Measurements from ENCODE around the gene CACTIN.

Gene CACTIN

DNA sequence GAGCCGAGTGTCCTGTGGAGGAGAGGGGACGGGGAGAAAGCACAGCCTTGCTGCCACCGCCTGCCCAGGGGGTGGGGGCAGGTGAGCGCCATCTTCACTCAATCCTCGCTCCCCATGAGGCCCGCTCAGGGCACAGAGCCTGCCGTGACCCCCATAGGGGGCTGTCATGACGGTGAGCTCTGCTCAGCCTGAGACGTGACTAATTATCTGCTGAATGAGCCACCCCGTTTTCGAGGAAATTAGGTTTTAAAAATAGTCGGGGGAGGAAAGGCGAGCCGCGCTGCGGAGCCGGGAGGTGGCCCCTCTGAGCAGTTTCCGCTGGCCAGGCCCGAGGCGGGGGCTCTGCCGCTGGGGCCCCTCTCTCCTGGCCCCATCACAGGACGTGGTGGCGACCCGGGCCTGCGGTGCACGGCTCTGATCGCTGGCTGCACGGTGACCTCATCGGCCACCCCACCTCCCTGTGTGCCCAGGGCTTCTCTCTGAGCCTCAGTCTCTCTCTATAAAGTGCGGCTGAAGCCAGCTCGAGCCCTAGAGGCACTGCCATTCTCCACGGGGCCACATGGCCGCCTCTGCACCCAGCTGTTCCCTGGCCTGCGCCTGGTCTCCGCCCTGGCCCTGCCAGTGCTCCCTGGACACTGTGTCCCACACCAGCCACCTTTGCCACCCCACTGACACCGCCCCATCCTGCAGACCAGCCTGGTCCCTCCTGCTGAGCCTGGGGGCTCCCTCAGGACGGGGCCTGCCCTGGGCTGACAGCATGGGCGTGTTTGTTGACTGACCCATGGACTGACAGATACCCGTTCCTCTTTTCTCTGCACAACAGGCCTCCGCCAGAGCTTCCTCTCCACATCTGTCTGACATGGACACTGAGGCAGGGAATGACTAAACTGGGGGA, 45.3 kb upstream of the CACTIN start:
- CTCF ChIA-PET = interaction anchor here (0.6 to 11.2 kb wide), 8 partner anchors 10 to 127 kb away, joined by 3 to 148 read pairs (median 4); partner anchors contain the start of genes PIP5K1C and TJP3
- POLR2A ChIA-PET = no interaction called here
- TF ChIP-seq, protein P1, sequence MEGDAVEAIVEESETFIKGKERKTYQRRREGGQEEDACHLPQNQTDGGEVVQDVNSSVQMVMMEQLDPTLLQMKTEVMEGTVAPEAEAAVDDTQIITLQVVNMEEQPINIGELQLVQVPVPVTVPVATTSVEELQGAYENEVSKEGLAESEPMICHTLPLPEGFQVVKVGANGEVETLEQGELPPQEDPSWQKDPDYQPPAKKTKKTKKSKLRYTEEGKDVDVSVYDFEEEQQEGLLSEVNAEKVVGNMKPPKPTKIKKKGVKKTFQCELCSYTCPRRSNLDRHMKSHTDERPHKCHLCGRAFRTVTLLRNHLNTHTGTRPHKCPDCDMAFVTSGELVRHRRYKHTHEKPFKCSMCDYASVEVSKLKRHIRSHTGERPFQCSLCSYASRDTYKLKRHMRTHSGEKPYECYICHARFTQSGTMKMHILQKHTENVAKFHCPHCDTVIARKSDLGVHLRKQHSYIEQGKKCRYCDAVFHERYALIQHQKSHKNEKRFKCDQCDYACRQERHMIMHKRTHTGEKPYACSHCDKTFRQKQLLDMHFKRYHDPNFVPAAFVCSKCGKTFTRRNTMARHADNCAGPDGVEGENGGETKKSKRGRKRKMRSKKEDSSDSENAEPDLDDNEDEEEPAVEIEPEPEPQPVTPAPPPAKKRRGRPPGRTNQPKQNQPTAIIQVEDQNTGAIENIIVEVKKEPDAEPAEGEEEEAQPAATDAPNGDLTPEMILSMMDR (IDR thresholded peaks at IDR 0.05; ENCODE audit: control extremely low read depth, extremely low read depth, low read depth, missing control alignments) = no peak
- peak; percentile 60 for DNase-seq (ENCODE audit: extremely low spot score)

DNA sequence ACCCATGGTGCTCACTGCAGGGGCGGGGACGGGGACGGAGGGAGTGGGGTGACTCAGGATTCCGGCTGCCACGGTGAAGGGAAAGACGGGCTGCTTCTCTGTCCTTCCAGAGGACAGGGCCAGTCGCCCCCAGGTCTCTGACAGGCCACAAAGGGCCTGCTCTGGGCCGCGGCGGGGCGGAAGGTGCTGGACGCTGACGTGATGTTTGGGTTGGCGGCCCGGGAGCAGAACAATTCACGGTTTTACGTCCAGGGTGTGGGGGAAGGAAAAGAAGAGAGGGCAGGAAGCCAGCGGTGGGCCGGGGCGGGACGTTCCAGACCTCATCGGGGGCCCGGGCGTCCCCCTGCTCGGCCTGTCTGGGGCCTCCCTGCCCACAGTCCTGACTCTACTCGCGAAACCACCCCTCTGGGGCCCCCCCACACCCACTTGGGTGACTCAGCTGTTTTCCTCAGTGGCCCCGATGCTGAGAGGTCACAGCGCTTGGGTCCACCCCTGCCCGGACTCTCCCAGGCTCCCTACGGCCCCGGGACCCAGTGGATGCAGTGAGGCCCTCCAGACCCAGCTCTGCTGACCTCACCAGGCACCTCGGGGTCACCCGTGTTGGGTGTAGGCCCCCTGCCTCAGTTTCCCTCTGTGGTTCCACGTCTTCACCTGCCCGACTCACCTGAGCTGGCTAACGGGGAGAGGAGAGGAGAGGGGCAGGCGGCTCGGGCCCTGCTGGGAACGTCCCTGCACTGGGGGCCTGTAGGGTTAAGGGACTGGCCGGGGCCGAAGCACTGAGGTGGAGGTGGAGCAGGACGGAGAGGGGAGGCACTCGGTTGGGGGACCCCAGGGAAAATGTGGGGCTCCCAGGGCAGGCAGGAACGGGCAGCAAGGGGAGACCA, 44.4 kb upstream of the CACTIN start:
- TF ChIP-seq, protein P1 (IDR thresholded peaks at IDR 0.05; ENCODE audit: control extremely low read depth, extremely low read depth, low read depth, missing control alignments) = no peak
- POLR2A ChIA-PET = no interaction called here
- CTCF ChIA-PET = interaction anchor here (1.1 to 11.2 kb wide), 4 partner anchors 9 to 32 kb away, joined by 3 to 148 read pairs (median 7); partner anchors contain the start of genes PIP5K1C and TJP3
- DNase-seq (ENCODE audit: extremely low spot score) = peak; percentile 89

DNA sequence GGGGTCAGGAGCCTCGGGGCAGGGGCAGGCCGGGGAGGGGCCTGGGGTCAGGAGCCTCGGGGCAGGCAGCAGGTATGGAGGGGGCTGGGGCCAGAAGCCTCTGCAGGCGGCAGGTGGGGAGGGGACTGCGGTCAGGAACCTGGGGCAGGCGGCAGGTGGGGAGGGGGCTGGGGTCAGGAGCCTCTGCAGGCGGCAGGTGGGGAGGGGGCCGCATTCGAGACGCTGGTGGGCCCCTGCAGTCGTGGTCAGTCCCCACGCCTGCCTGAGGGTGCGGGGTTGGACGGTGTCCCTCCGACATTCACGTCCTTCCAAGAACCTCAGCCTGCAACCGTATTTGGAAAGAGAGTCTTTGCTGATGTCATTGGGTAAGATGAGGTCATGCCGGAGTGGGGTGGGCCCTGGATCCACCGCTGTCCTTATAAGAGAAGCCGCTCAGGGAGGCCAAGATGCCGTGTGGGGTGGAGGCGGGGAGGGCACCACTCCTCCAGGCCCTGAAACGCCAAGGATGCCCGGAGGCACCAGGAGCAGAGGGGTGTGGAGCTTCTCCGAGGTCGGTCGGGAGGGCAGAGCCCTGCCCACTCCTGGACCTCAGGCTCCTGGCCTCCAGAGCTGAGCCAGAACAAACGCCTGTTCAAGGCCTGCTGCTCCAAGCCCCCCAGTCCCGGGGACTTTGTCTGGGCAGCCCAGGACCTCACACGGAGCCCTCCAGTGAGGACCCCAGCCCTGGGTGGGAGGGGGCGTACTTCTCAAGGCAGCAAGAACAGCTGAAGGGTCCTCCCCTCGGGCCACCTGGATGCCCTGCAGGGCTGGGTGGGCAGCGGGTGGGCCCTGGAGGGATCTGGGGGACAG, 43.6 kb upstream of the CACTIN start:
- ChIA-PET POLR2A (no interaction called here), CTCF (interaction anchor here (1.3 to 11.2 kb wide), 2 partner anchors 8 to 33 kb away, joined by 3 to 148 read pairs; partner anchors contain the start of genes PIP5K1C and TJP3)
- DNase-seq (ENCODE audit: extremely low spot score) = no peak
- TF ChIP-seq, protein P1 (IDR thresholded peaks at IDR 0.05; ENCODE audit: control extremely low read depth, extremely low read depth, low read depth, missing control alignments) = no peak

DNA sequence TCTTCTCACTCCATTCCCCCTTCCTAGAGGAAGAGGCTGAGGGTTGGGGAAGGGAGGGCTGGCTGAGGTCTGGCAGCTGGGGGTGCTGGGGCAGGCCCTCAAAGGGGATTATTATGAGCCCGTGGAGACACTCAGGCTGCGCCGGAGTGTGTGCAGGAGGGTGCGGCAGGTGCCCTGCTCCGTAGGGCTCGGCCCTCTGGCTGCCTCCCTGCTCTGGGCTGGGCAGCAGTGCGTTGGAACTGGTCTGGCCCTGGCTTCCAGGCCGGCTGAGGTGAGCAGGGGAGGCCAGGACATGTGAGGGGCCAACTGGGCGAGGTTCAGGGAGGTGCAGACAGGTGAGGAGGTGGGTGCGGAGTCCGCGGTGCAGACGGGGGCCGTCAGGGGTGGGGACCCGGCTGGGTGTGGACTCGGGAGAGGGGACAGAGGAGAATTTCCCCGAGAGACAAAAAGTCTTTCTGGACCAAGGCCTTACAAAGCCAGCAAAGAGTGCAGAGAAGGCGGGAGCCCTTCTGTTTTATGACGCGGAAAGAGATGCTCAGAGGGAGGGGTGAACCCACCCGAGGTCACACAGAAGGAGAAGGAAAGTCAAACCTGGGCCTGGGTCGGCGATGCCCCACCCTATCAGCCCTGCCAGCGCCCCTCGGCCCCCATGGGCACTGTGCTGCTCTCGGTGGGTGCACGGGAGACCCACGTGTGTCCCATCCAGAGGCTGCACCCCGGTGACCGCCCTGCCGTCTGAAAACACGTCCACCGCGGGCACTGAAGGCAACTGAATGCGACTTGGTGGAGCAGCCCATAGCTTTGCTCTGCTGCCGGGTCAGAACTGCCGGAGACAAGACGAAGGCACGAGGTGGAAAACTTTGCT, 42.7 kb upstream of the CACTIN start:
- ChIA-PET CTCF (interaction anchor here (1.5 to 11.2 kb wide), 2 partner anchors 34 to 125 kb away, joined by 3 to 148 read pairs; partner anchors contain the start of genes PIP5K1C and TJP3), POLR2A (no interaction called here)
- TF ChIP-seq, protein P1 (IDR thresholded peaks at IDR 0.05; ENCODE audit: control extremely low read depth, extremely low read depth, low read depth, missing control alignments) = no peak
- DNase-seq (ENCODE audit: extremely low spot score) = no peak

DNA sequence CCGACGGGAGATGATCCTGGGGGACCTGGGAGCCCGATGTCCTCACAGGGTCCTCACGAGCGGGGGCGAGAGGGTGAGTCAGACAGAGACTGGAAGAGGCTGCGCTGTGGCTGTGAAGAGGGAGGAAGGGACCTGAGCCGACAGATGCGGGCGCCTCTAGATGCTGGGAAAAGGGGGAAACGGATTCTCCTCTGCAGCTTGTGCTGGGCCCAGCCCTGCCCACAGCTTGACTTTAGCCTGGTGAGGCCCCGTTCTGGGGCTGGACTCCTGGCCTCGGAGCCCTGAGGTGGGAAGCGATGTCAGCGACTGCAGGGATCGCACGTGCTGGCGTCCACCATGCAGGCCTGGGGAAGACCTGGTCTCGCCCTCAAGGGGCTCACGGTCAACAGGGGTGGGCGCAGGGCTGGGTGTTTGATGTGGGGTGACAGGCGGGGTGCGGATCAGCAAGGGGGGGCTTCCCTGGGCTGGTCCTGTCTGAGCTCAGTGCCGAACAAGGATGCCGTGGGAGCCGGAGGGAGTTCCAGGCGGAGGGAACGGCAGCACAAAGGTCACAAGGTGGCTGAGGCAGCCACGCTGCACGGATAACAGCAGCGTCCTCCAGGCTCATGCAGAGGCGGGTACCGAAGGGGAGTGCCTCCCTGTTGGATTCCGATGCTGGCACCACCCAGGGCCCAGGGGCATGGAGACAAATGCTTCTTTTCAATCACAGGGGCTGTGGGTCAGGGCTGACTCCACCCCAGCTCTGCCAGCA, 41.9 kb upstream of the CACTIN start:
- ChIA-PET CTCF (interaction anchor here (0.9 to 11.2 kb wide), 6 partner anchors 11 to 124 kb away, joined by 3 to 148 read pairs (median 4); partner anchors contain the start of genes PIP5K1C and TJP3), POLR2A (no interaction called here)
- TF ChIP-seq, protein P1 (IDR thresholded peaks at IDR 0.05; ENCODE audit: control extremely low read depth, extremely low read depth, low read depth, missing control alignments) = no peak
- DNase-seq (ENCODE audit: extremely low spot score) = no peak
